Loucy (cell line): Measurements from ENCODE around the gene TYW1B.
"Not testable (repeated sequence)": the region's sequence is repeated elsewhere in the genome, so short reads cannot be mapped to it uniquely, and the experiment has no call there.

Experiments used
- H2AFZ ChIP-seq: fragments of 200-600 bp; sonication (generic); 2 replicates; pipeline ENCODE4 v1.6.0; 2016; ENCODE audit warnings: antibody characterized with exemption, mild to moderate bottlenecking, low read length, moderate library complexity
- H3F3A ChIP-seq: fragments of 200-600 bp; 2 replicates; pipeline ENCODE4 v1.6.0; 2016; ENCODE audit warnings: antibody characterized with exemption, low read depth, mild to moderate bottlenecking
- H3K27me3 ChIP-seq: fragments of 200-600 bp; sonication (generic); 2 replicates; pipeline ENCODE4 v1.6.1; 2014; ENCODE audit warnings: low read length, mild to moderate bottlenecking; ENCODE audit not compliant: insufficient read depth, poor library complexity, severe bottlenecking
- H3K36me3 ChIP-seq: fragments of 200-600 bp; sonication (generic); 2 replicates; pipeline ENCODE4 v1.6.1; 2016; ENCODE audit warnings: low read length; ENCODE audit not compliant: insufficient read depth
- H3K4me1 ChIP-seq: fragments of 200-600 bp; sonication (generic); 2 replicates; pipeline ENCODE4 v1.5.1; 2014; ENCODE audit warnings: low read length, mild to moderate bottlenecking; ENCODE audit not compliant: insufficient read depth, poor library complexity, severe bottlenecking
- H3K4me2 ChIP-seq: fragments of 200-600 bp; sonication (generic); 2 replicates; pipeline ENCODE4 v1.6.0; 2014; ENCODE audit warnings: antibody characterized with exemption, low read length, low read depth, mild to moderate bottlenecking; ENCODE audit not compliant: poor library complexity, severe bottlenecking
- H3K4me3 ChIP-seq: fragments of 200-600 bp; sonication (generic); 2 replicates; pipeline ENCODE4 v1.5.1; 2014; ENCODE audit warnings: low read length, mild to moderate bottlenecking, mixed read lengths; ENCODE audit not compliant: poor library complexity, severe bottlenecking
- H3K79me2 ChIP-seq: fragments of 200-600 bp; sonication (generic); 2 replicates; pipeline ENCODE4 v1.6.1; 2014; ENCODE audit warnings: low read length; ENCODE audit not compliant: insufficient read depth
- H3K9ac ChIP-seq: fragments of 200-600 bp; sonication (generic); 2 replicates; pipeline ENCODE4 v1.6.0; 2014; ENCODE audit warnings: mild to moderate bottlenecking, low read depth, low read length, moderate library complexity; ENCODE audit not compliant: poor library complexity, severe bottlenecking
- H3K9me2 ChIP-seq: fragments of 200-600 bp; sonication (generic); replicated peaks from 2 replicates; pipeline ENCODE4 v1.6.1; 2016; ENCODE audit warnings: low read depth, low read length, mixed read lengths
- H3K9me3 ChIP-seq: fragments of 200-600 bp; sonication (generic); 2 replicates; pipeline ENCODE4 v1.6.1; 2014; ENCODE audit warnings: mild to moderate bottlenecking, antibody characterized with exemption, low read length, low read depth; ENCODE audit not compliant: insufficient read depth
- H4K20me1 ChIP-seq: fragments of 200-600 bp; sonication (generic); 2 replicates; pipeline ENCODE4 v1.6.0; 2014; ENCODE audit warnings: antibody characterized with exemption, low read length, mild to moderate bottlenecking; ENCODE audit not compliant: insufficient read depth, poor library complexity, severe bottlenecking
- EZH2phosphoT487 ChIP-seq: fragments of 200-600 bp; IDR thresholded peaks from 2 replicates; pipeline ENCODE4 v1.6.1; 2018; ENCODE audit warnings: antibody characterized with exemption, mild to moderate bottlenecking, moderate library complexity, borderline replicate concordance
- TF ChIP-seq, protein P1 (sequence below): fragments of 200-600 bp; sonication (generic); conservative IDR thresholded peaks from 2 replicates; pipeline ENCODE4 v1.5.1; 2014; ENCODE audit warnings: mild to moderate bottlenecking, antibody characterized with exemption, low read length

TYW1B gene

DNA sequence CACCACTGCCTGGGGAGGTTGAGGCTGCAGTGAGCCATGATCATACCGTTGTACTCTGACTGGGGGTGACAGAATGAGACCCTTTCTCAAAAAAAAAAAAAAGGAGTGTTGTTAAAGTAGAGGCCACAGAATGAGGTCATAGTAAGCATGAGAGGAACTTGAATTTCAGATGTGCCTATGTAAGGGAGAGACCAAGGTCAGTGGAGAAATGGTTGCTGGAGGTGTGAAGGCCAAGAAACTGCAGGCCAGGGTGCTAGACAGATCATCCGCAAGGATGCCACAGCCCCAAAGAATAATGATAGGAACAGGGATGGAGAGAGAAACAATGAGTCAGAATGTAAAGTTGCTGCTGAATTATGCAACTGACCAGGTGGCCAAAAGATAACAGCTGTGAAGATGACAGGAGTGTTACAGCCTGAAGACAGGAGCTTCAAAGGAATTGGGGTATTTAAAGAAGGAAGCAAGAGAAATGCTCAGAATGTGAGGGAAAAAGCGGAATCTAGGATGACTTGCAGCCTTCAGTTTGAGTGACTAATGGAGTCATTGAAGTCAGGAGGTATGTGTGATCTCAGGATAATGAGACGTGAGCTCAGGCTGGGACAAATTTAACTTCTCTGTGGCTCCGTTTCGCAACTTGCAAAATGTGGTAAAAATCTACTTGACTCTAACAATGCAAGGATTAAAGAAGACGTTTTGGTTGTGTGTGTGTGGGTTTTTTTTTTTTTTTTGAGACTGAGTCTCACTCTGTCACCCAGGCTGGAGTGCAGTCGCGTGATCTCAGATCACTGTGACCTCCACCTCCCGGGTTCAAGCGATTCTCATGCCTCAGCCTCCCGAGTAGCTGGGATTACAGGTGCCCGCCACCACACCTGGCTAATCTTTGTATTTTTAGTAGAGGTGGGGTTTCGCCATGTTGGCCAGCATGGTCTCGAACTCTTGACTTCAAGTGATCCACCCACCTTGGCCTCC is 22.2 kb downstream of the TYW1B start:
- Histone ChIP-seq H3K9ac (no peak overlapping the region), H3K27me3 (no peaks in the 10 kb centered on the region), H2AFZ (no peak overlapping the region), H3K4me2 (no peak overlapping the region), H3K9me3 (no peaks in the 10 kb centered on the region), H3K36me3 (peaks cover 8% of the 10 kb centered on the region; the same call in 1 of the 2 replicates), H3F3A (no peaks in the 10 kb centered on the region), H4K20me1 (no peaks in the 10 kb centered on the region), H3K4me3 (no peak overlapping the region), H3K4me1 (no peaks in the 10 kb centered on the region), H3K9me2 (no peaks in the 10 kb centered on the region), H3K79me2 (no peaks in the 10 kb centered on the region)
- TF ChIP-seq, protein P1, sequence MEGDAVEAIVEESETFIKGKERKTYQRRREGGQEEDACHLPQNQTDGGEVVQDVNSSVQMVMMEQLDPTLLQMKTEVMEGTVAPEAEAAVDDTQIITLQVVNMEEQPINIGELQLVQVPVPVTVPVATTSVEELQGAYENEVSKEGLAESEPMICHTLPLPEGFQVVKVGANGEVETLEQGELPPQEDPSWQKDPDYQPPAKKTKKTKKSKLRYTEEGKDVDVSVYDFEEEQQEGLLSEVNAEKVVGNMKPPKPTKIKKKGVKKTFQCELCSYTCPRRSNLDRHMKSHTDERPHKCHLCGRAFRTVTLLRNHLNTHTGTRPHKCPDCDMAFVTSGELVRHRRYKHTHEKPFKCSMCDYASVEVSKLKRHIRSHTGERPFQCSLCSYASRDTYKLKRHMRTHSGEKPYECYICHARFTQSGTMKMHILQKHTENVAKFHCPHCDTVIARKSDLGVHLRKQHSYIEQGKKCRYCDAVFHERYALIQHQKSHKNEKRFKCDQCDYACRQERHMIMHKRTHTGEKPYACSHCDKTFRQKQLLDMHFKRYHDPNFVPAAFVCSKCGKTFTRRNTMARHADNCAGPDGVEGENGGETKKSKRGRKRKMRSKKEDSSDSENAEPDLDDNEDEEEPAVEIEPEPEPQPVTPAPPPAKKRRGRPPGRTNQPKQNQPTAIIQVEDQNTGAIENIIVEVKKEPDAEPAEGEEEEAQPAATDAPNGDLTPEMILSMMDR, result no peak
- no peak for TF ChIP-seq EZH2phosphoT487

DNA sequence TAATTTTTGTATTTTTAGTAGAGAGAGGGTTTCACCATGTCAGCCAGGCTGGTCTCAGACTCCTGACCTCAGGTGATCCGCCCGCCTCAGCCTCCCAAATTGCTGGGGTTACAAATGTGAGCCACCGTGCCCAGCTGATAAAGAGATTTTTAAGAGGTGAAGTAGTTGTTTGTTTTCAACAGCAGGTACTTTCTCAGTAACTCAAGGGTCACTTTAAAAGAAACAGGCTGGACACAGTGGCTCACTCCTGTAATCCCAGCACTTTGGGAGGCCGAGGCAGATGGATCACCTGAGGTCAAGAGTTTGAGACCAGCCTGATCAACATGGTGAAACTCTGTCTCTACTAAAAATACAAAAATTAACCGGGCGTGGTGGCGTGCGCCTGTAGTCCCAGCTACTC is 24.2 kb downstream of the TYW1B start:
- H3K27me3 ChIP-seq, H2AFZ ChIP-seq, H3F3A ChIP-seq, H3K9me2 ChIP-seq, H3K9me3 ChIP-seq, H3K9ac ChIP-seq, H3K79me2 ChIP-seq, H3K4me1 ChIP-seq, H4K20me1 ChIP-seq, H3K4me3 ChIP-seq, H3K36me3 ChIP-seq, H3K4me2 ChIP-seq: not testable (repeated sequence)

DNA sequence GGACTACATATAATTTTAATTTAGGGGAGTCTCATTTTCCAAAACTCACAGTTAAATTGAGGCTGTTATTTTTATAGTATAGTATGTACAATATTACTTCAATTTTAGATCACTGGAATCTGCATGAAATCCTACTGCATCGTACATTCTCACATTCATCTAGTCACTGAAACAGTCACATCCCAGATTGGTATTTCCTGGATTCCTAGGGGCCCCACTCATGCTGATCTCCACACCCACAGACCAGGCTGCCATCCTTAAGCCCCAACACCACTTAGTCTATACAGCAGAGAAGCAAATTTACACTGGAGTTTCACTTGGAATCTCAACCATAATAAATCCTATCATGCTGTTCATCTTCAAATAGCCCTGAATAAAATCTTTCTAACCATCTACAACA is 26.4 kb downstream of the TYW1B start:
- H3K79me2 ChIP-seq, H2AFZ ChIP-seq, H3K4me2 ChIP-seq, H3K9me2 ChIP-seq, H4K20me1 ChIP-seq, H3K4me1 ChIP-seq, H3K4me3 ChIP-seq, H3F3A ChIP-seq, H3K27me3 ChIP-seq, H3K9me3 ChIP-seq, H3K9ac ChIP-seq: not testable (repeated sequence)
- H3K36me3 ChIP-seq, result peaks cover 16% of the 10 kb centered on the region; the same call in 1 of the 2 replicates

GRCh38 chr7:72795401-72795800 is 32.6 kb downstream of the TYW1B start:
- not testable (repeated sequence) for H3K9me3 ChIP-seq, H3K36me3 ChIP-seq, H4K20me1 ChIP-seq, H3F3A ChIP-seq, H3K9me2 ChIP-seq, H2AFZ ChIP-seq, H3K27me3 ChIP-seq, H3K4me3 ChIP-seq, H3K9ac ChIP-seq, H3K4me1 ChIP-seq, H3K4me2 ChIP-seq, H3K79me2 ChIP-seq
